Measurements from ENCODE around the gene CEP112. TPM values are rescaled to one million over a fixed set of nuclear protein-coding genes. Genes with fewer than 3 reads are reported as not detected.

CEP112 gene
- total and polyA plus RNA-seq, 8 donors, result 8.4 to 11.4 (median 9.8) TPM

GRCh38 chr17:66198242-66198641 is 6.3 kb upstream of the CEP112 start:
- TF ChIP-seq, protein P1, sequence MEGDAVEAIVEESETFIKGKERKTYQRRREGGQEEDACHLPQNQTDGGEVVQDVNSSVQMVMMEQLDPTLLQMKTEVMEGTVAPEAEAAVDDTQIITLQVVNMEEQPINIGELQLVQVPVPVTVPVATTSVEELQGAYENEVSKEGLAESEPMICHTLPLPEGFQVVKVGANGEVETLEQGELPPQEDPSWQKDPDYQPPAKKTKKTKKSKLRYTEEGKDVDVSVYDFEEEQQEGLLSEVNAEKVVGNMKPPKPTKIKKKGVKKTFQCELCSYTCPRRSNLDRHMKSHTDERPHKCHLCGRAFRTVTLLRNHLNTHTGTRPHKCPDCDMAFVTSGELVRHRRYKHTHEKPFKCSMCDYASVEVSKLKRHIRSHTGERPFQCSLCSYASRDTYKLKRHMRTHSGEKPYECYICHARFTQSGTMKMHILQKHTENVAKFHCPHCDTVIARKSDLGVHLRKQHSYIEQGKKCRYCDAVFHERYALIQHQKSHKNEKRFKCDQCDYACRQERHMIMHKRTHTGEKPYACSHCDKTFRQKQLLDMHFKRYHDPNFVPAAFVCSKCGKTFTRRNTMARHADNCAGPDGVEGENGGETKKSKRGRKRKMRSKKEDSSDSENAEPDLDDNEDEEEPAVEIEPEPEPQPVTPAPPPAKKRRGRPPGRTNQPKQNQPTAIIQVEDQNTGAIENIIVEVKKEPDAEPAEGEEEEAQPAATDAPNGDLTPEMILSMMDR (IDR thresholded peaks at IDR 0.05), result no peak
- WGBS, 2 donors, result 89 to 95% methylated on average over 8 of the region's 8 CpGs
- intact Hi-C loops (cut with DNase I), result no loop called here

DNA sequence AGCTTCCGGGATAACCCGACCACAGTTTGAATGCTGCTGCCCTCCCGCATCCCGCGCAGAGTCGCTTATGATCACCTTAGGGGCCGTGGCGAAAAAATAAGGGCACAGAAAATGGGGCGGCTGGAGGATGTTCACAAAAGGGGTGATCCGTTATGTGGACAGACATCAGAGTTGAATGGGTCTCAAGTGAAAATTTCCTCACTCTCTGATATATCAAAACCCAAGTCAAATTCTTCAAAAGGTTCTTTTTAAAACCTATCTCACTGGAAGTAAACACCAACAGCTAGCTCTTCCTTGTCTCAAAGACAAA is 400 bp upstream of the CEP112 start:
- peaks cover 0 to 12% (median 6%) of the 10 kb centered on the region in 3 donors for H3K4me1 ChIP-seq
- ATAC-seq, result peak in 1 of 4 donors; percentile 28
- no peak for DNase-seq
- no peaks in the 10 kb centered on the region for H3K27me3 ChIP-seq
- intact Hi-C loops (cut with DNase I), result no loop called here
- FAIRE-seq, result no peak
- H3K9me3 ChIP-seq, result no peaks in the 10 kb centered on the region
- H3K36me3 ChIP-seq, result no peaks in the 10 kb centered on the region
- TF ChIP-seq, protein P1 (IDR thresholded peaks at IDR 0.05), result no peak
- WGBS, 2 donors, result 3 to 4% methylated on average over 10 of the region's 10 CpGs
- H3K4me3 ChIP-seq, result peak overlapping the region; percentile 64 to 80 (median 72)
- H3K27ac ChIP-seq, result peak overlapping the region; percentile 39 to 70 (median 57)

More at GRCh38 chr17:66198242-66198641, 6.3 kb upstream of the CEP112 start:
- Histone ChIP-seq H3K4me3 (no peak overlapping the region), H3K36me3 (no peaks in the 10 kb centered on the region), H3K4me1 (no peaks in the 10 kb centered on the region), H3K9me3 (no peaks in the 10 kb centered on the region), H3K27ac (no peak overlapping the region), H3K27me3 (no peaks in the 10 kb centered on the region)
- DNase-seq (no peak), ATAC-seq (no peak), FAIRE-seq (no peak)

GRCh38 chr17:66190738-66191592 is 968 bp downstream of the CEP112 start:
- intact Hi-C loops (cut with DNase I), result no loop called here
- Histone ChIP-seq H3K36me3 (no peaks in the 10 kb centered on the region), H3K4me3 (peak overlapping the region; percentile 64 to 80 (median 72)), H3K27ac (peak overlapping the region in 3 of 4 donors; percentile 49 to 70 (median 65)), H3K27me3 (no peaks in the 10 kb centered on the region), H3K9me3 (no peaks in the 10 kb centered on the region), H3K4me1 (peaks cover 0 to 12% (median 6%) of the 10 kb centered on the region in 3 donors)
- FAIRE-seq, result no peak
- peak in 1 of 6 donors; percentile 5 for DNase-seq
- WGBS, 2 donors, result 13 to 16% methylated on average over 16 of the region's 16 CpGs
- TF ChIP-seq, protein P1 (IDR thresholded peaks at IDR 0.05), result no peak
- peak; percentile 28 to 44 (median 32) for ATAC-seq

GRCh38 chr17:66187718-66188117 is 4.2 kb downstream of the CEP112 start:
- Histone ChIP-seq H3K36me3 (no peaks in the 10 kb centered on the region), H3K4me3 (no peak overlapping the region), H3K27me3 (no peaks in the 10 kb centered on the region), H3K27ac (no peak overlapping the region), H3K4me1 (peaks cover 0 to 12% (median 6%) of the 10 kb centered on the region in 3 donors), H3K9me3 (no peaks in the 10 kb centered on the region)
- DNase-seq (no peak), FAIRE-seq (no peak), ATAC-seq (no peak)
- 79 to 90% methylated on average over 2 of the region's 2 CpGs for WGBS, 2 donors
- intact Hi-C loops (cut with DNase I), result no loop called here
- TF ChIP-seq, protein P1 (IDR thresholded peaks at IDR 0.05), result no peak

DNA sequence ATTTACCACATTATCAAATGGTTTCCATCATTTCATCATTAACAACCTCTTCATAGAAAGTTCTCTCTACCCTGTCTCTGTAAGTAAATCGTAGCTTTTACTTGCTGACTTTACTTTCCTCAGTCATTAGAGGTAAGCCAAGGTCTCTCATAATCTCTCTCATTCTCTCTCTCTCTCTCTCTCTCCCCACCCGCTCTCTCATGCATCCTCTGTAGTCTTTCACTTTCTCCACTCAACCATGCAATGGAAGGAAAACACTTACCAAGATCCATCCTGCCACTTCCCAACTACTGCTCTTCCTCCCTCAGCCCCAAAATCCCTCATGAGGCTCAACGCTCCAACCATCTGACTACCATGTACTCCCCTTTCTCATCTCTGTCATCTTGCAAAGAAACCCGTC is 6.1 kb downstream of the CEP112 start:
- no peaks in the 10 kb centered on the region for H3K27me3 ChIP-seq
- 92 to 95% methylated on average over 4 of the region's 4 CpGs for WGBS, 2 donors
- FAIRE-seq (no peak), DNase-seq (no peak), ATAC-seq (no peak)
- intact Hi-C loops (cut with DNase I), result no loop called here
- H3K4me1 ChIP-seq, result peaks cover 0 to 9% (median 6%) of the 10 kb centered on the region in 3 donors
- H3K4me3 ChIP-seq, result no peak overlapping the region
- H3K9me3 ChIP-seq, result no peaks in the 10 kb centered on the region
- TF ChIP-seq, protein P1 (IDR thresholded peaks at IDR 0.05), result no peak
- H3K36me3 ChIP-seq, result no peaks in the 10 kb centered on the region
- H3K27ac ChIP-seq, result no peak overlapping the region
